ENCODE data around the gene CNTF. TPM values are rescaled to one million over a fixed set of nuclear protein-coding genes. Genes with fewer than 3 reads are reported as not detected.
A peak's percentile ranks its signal among the peaks of the same experiment; 100 is the strongest.

Gene CNTF
- total RNA-seq, 1 donor from 2014 or later: 3.9 TPM

DNA sequence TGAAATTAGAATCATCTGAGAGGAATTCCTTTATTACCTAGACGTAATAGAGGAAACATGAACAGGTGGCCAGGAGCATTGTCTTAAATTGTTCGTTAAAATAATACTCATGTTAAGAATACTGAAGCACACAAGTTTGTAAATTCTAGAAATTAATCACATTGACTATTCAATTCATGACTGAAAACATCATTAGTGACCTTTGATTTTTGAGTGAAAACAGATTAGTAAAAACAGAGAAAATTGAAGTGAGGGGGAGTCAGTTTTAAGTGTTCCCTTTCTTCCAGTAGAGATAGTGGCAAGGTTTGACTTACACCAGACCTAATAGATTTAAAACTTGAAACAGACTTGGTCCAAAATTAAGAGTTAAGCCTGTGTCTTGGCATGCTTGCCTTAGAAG is 42.2 kb upstream of the CNTF start:
- Mint-ChIP-seq H3K27me3 (no peaks in the 10 kb centered on the region), H3K27ac (peak overlapping the region; percentile 99), H3K4me3 (ENCODE audit: low read depth) (peak overlapping the region; percentile 99), H3K4me1 (ENCODE audit: low read depth) (peaks cover 35% of the 10 kb centered on the region), H3K9me3 (ENCODE audit: low read depth) (no peaks in the 10 kb centered on the region), H3K36me3 (ENCODE audit: insufficient read depth) (no peaks in the 10 kb centered on the region)
- no peak for DNase-seq (ENCODE audit: low spot score, unreplicated experiment)
- TF ChIP-seq, protein P1, sequence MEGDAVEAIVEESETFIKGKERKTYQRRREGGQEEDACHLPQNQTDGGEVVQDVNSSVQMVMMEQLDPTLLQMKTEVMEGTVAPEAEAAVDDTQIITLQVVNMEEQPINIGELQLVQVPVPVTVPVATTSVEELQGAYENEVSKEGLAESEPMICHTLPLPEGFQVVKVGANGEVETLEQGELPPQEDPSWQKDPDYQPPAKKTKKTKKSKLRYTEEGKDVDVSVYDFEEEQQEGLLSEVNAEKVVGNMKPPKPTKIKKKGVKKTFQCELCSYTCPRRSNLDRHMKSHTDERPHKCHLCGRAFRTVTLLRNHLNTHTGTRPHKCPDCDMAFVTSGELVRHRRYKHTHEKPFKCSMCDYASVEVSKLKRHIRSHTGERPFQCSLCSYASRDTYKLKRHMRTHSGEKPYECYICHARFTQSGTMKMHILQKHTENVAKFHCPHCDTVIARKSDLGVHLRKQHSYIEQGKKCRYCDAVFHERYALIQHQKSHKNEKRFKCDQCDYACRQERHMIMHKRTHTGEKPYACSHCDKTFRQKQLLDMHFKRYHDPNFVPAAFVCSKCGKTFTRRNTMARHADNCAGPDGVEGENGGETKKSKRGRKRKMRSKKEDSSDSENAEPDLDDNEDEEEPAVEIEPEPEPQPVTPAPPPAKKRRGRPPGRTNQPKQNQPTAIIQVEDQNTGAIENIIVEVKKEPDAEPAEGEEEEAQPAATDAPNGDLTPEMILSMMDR (IDR thresholded peaks at IDR 0.05; ENCODE audit: unreplicated experiment): no peak

DNA sequence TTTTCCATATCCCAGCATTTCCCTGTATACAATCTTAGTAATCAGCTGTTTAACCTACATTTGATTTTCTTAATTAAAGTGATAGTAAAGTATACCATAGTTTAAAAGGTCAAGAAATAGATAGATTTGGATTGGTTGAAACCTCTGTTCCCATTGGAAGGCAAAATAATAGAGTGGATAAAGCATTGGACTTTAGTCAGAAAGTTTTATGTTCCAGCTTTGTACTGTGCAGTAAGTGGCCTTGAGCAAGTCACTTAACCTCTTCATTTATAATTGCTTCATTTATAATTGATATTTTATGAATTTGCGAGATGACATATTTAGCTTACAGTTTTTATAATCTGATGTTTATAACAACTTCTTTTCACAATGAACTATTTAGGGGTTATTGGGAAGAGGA is 40.0 kb upstream of the CNTF start:
- Mint-ChIP-seq H3K27ac (no peak overlapping the region), H3K36me3 (ENCODE audit: insufficient read depth) (peaks cover 2% of the 10 kb centered on the region), H3K9me3 (ENCODE audit: low read depth) (no peaks in the 10 kb centered on the region), H3K27me3 (no peaks in the 10 kb centered on the region), H3K4me1 (ENCODE audit: low read depth) (peaks cover 27% of the 10 kb centered on the region), H3K4me3 (ENCODE audit: low read depth) (no peak overlapping the region)
- TF ChIP-seq, protein P1 (IDR thresholded peaks at IDR 0.05; ENCODE audit: unreplicated experiment): no peak
- no peak for DNase-seq (ENCODE audit: low spot score, unreplicated experiment)

DNA sequence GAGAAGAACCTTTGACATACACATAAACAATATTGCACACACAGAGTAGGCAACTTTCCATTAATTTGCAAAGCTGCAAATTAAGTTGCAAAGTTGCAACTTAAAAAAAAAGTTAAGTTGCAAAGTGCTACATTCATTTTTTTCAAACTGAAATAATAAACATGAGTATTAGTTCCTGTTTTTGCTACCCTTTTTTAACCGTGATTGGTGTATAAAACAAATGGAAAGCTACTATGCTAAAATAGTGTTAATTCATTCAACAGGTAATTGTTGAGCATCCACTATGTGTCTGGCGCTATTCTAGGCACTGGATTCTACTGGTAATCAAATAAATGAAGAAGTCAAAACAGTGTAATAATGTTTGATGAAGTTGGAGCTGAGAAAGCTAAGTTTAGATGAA is 35.5 kb upstream of the CNTF start:
- Mint-ChIP-seq H3K4me3 (ENCODE audit: low read depth) (no peak overlapping the region), H3K4me1 (ENCODE audit: low read depth) (peaks cover 12% of the 10 kb centered on the region), H3K36me3 (ENCODE audit: insufficient read depth) (peaks cover 3% of the 10 kb centered on the region), H3K27me3 (no peaks in the 10 kb centered on the region), H3K9me3 (ENCODE audit: low read depth) (no peaks in the 10 kb centered on the region), H3K27ac (no peak overlapping the region)
- DNase-seq (ENCODE audit: low spot score, unreplicated experiment): no peak
- TF ChIP-seq, protein P1 (IDR thresholded peaks at IDR 0.05; ENCODE audit: unreplicated experiment): no peak

DNA sequence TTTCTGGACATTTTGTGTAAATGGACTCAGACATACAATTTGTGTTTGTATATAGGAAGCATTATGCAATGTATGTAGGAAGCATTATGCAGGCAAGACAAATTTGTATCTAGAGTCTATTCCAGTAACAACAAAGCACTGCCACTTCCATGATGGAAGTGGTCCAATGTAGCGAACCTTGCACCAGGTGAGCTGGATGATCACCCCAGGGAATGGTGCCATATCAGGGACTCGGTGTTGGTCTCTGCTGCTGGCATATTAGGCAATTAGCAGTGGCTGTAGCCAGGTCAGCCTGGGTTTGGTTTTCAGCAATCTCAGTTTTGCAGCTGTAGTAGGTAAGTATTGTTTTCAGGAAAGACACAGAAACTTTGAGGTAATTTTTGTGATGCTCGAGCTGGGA is 30.8 kb upstream of the CNTF start:
- Mint-ChIP-seq H3K27me3 (no peaks in the 10 kb centered on the region), H3K27ac (no peak overlapping the region), H3K36me3 (ENCODE audit: insufficient read depth) (peaks cover 9% of the 10 kb centered on the region), H3K4me3 (ENCODE audit: low read depth) (no peak overlapping the region), H3K4me1 (ENCODE audit: low read depth) (peaks cover 21% of the 10 kb centered on the region), H3K9me3 (ENCODE audit: low read depth) (no peaks in the 10 kb centered on the region)
- DNase-seq (ENCODE audit: low spot score, unreplicated experiment): no peak
- TF ChIP-seq, protein P1 (IDR thresholded peaks at IDR 0.05; ENCODE audit: unreplicated experiment): no peak

DNA sequence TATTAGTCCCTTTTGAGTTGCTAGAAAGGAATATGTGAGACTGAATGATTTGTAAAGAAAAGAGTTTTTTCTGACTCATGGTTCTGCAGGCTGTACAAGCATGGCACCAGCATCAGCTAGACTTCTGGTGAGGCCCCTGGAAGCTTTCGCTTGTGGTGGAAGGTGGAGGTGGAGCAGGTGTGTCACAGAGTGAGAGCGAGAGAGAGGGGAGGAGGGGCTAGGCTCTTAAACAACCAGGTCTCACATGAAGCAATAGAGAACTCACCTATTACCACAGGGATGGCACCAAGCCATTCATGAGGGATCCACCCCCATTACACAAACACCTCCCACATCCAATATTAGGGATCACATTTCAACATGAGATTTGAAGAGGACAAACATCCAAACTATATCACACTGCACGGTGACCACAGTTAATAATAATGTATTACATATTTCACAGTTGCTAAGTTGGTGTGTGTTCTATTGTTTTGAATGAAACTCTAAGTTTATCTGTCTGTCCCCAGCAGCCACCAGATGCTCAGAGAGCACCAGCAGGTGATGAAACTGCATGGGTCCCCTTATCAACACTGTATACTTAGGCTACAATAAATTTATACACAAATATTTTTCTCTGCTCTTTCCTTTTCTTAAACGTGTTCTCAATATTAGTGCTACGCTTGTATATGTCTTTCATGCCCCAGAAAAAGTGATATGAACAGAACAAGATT is 29.5 kb upstream of the CNTF start:
- Mint-ChIP-seq H3K27me3 (no peaks in the 10 kb centered on the region), H3K36me3 (ENCODE audit: insufficient read depth) (peaks cover 9% of the 10 kb centered on the region), H3K9me3 (ENCODE audit: low read depth) (no peaks in the 10 kb centered on the region), H3K4me1 (ENCODE audit: low read depth) (peaks cover 26% of the 10 kb centered on the region), H3K4me3 (ENCODE audit: low read depth) (no peak overlapping the region), H3K27ac (peak overlapping the region; percentile 40)
- no peak for DNase-seq (ENCODE audit: low spot score, unreplicated experiment)
- TF ChIP-seq, protein P1 (IDR thresholded peaks at IDR 0.05; ENCODE audit: unreplicated experiment): no peak

Data from progenitor cell of endocrine pancreas (in vitro differentiated cells).